Type B pancreatic cell (in vitro differentiated cells): Measurements from ENCODE around the gene EPB41L2. TPM values are rescaled to one million over a fixed set of nuclear protein-coding genes. Genes with fewer than 3 reads are reported as not detected.

ENCODE experiments used
- DNase-seq: peaks from one replicate; pipeline ENCODE4 v3.0.0; 2021; ENCODE audit warnings: mixed read lengths; ENCODE audit not compliant: unreplicated experiment; ENCODE audit errors: extremely low spot score
- H3K27ac Mint-ChIP-seq: 2 replicates; pipeline ENCODE4 v1.8.0; 2021; ENCODE audit warnings: mild to moderate bottlenecking, mixed read lengths
- H3K27me3 Mint-ChIP-seq: 2 replicates; pipeline ENCODE4 v1.8.0; 2021; ENCODE audit warnings: mixed read lengths
- H3K36me3 Mint-ChIP-seq: 2 replicates; pipeline ENCODE4 v1.8.0; 2021; ENCODE audit warnings: mixed read lengths
- H3K4me1 Mint-ChIP-seq: one replicate; pipeline ENCODE4 v1.8.0; 2021; ENCODE audit warnings: mixed read lengths; ENCODE audit not compliant: unreplicated experiment
- H3K4me3 Mint-ChIP-seq: 2 replicates; pipeline ENCODE4 v1.8.0; 2021; ENCODE audit warnings: mild to moderate bottlenecking, mixed read lengths
- H3K9me3 Mint-ChIP-seq: 2 replicates; pipeline ENCODE4 v1.8.0; 2021; ENCODE audit warnings: mixed read lengths
- CTCF ChIP-seq: fragments of 200-600 bp; sonication (generic); conservative IDR thresholded peaks from 2 replicates; pipeline ENCODE4 v1.5.0; 2021; ENCODE audit warnings: antibody characterized with exemption, mild to moderate bottlenecking
- total RNA-seq: library from RNA; stranded (reverse); gene quantifications from 2 replicates; pipeline ENCODE4 v1.2.1, GENCODE V29; 2021; ENCODE audit warnings: low replicate concordance

Gene EPB41L2
- total RNA-seq, 1 donor from 2014 or later: 74.8 TPM

GRCh38 chr6:131041814-131042213, 21.2 kb downstream of the EPB41L2 start:
- no peaks in the 10 kb centered on the region for H3K9me3 Mint-ChIP-seq
- TF ChIP-seq CTCF: no peak
- no peak for DNase-seq
- no peak overlapping the region for H3K27ac Mint-ChIP-seq
- no peak overlapping the region for H3K4me3 Mint-ChIP-seq
- H3K36me3 Mint-ChIP-seq: no peaks in the 10 kb centered on the region
- H3K4me1 Mint-ChIP-seq: peaks cover 5% of the 10 kb centered on the region
- H3K27me3 Mint-ChIP-seq: no peaks in the 10 kb centered on the region

GRCh38 chr6:131040866-131041265, 22.2 kb downstream of the EPB41L2 start:
- no peak overlapping the region for H3K4me3 Mint-ChIP-seq
- no peak overlapping the region for H3K27ac Mint-ChIP-seq
- no peaks in the 10 kb centered on the region for H3K36me3 Mint-ChIP-seq
- no peak for DNase-seq
- no peaks in the 10 kb centered on the region for H3K27me3 Mint-ChIP-seq
- peaks cover 5% of the 10 kb centered on the region for H3K4me1 Mint-ChIP-seq
- H3K9me3 Mint-ChIP-seq: no peaks in the 10 kb centered on the region
- no peak for TF ChIP-seq CTCF

DNA sequence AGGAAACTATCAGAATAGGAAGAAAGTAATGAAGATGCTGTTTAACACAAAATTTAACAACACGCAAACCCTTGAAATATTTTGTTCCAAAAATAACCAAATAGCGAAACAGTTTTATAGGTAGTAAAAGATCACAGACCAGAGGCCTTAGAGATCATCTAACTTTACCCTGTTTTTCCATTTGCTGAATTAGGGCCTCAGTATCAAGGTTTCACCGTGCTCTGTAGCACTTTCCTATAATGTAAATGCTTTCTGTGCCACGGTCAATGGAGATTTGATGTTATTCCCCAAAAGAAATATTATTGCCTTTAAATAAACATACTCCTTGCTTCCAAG, 23.7 kb downstream of the EPB41L2 start:
- no peaks in the 10 kb centered on the region for H3K36me3 Mint-ChIP-seq
- DNase-seq: no peak
- no peaks in the 10 kb centered on the region for H3K9me3 Mint-ChIP-seq
- H3K27me3 Mint-ChIP-seq: no peaks in the 10 kb centered on the region
- H3K27ac Mint-ChIP-seq: no peak overlapping the region
- no peak for TF ChIP-seq CTCF
- H3K4me1 Mint-ChIP-seq: peaks cover 5% of the 10 kb centered on the region
- no peak overlapping the region for H3K4me3 Mint-ChIP-seq

- no peak for TF ChIP-seq CTCF
- Mint-ChIP-seq H3K27ac (no peak overlapping the region), H3K36me3 (no peaks in the 10 kb centered on the region), H3K9me3 (no peaks in the 10 kb centered on the region), H3K4me1 (peaks cover 5% of the 10 kb centered on the region), H3K4me3 (no peak overlapping the region), H3K27me3 (no peaks in the 10 kb centered on the region)
- no peak for DNase-seq
Observed at GRCh38 chr6:131038597-131039344, 24.3 kb downstream of the EPB41L2 start.

- Mint-ChIP-seq H3K9me3 (no peaks in the 10 kb centered on the region), H3K36me3 (no peaks in the 10 kb centered on the region), H3K27ac (no peak overlapping the region), H3K4me3 (no peak overlapping the region), H3K4me1 (peaks cover 5% of the 10 kb centered on the region), H3K27me3 (no peaks in the 10 kb centered on the region)
- no peak for TF ChIP-seq CTCF
- no peak for DNase-seq
Observed at GRCh38 chr6:131037194-131037897, 25.7 kb downstream of the EPB41L2 start.
